Stimulated activated naive CD8-positive, alpha-beta T cell treated with anti-CD3 and anti-CD28 coated beads, Interleukin-15, amount 100 ng/mL, for 72 hours (primary cell): ENCODE measurements around the gene RBM20.

Experiments
- ATAC-seq: fragments of 150-1000 bp; cut with Tn5 transposase; 2 replicates; pipeline ENCODE4 v1.10.0; 2021; ENCODE audit warnings: mild to moderate bottlenecking, moderate library complexity
- DNase-seq, 2 donors: peaks; one replicate each; pipeline ENCODE4 v3.0.0; 2021 to 2022
- H3K27ac Mint-ChIP-seq, 2 donors: one replicate each; pipeline ENCODE4 v1.8.0; 2022; ENCODE audit warnings: mild to moderate bottlenecking in 2 of 2, mixed read lengths in 2 of 2, moderate library complexity in 2 of 2
- H3K27me3 Mint-ChIP-seq: one replicate; pipeline ENCODE4 v1.8.0; 2022; ENCODE audit warnings: mixed read lengths
- H3K4me1 Mint-ChIP-seq: one replicate; pipeline ENCODE4 v1.8.0; 2022; ENCODE audit warnings: mild to moderate bottlenecking, mixed read lengths
- H3K4me3 Mint-ChIP-seq, 2 donors: one replicate each; pipeline ENCODE4 v1.8.0; 2022; ENCODE audit warnings: mild to moderate bottlenecking in 2 of 2, mixed read lengths in 2 of 2, moderate library complexity in 1 of 2
- H3K9me3 Mint-ChIP-seq, 2 donors: one replicate each; pipeline ENCODE4 v1.8.0; 2022; ENCODE audit warnings: mixed read lengths in 2 of 2

RBM20 gene

DNA sequence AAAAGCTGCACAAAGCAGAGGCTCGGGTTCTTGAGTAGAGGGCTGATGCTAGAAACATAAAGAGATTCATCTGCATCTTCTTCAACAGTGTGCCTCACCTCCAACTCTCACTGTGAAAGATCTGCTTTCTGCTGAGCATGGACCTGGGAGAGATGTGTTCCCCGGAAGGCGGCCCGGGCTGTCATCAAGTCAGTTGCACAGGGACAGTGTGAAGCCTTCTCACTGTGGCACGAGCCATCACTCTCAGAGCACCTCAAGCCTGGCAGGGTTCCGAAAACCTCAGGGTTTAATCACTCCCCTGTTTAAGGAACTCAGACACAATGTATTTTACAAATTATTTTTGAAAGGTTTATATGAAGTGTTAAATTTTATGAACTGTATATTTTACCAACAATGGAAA is 98.7 kb downstream of the RBM20 start:
- no peak overlapping the region for H3K4me3 Mint-ChIP-seq
- DNase-seq = no peak
- peaks cover 13% of the 10 kb centered on the region for H3K27me3 Mint-ChIP-seq
- H3K4me1 Mint-ChIP-seq = peaks cover 62% of the 10 kb centered on the region
- no peak overlapping the region for H3K27ac Mint-ChIP-seq
- no peaks in the 10 kb centered on the region for H3K9me3 Mint-ChIP-seq
- ATAC-seq = no peak

DNA sequence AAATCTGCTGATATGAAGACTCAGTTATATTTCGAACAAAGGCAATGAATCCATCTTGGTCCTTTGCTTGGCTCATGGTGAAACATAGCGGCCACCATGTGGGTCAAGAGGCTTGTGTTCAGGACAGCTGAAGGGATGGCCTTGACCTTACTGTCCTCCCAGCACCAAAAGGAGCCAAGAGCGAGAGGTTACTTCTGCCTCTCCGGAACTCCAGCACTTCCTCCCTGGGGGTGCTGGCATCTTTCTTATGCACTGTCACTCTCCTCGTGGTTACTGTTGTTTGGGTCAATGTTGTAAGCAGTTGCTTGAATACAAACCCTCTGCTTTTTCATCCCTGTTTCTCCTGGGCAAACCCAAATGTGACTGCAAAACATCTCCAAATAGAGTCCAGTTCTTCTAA is 100.6 kb downstream of the RBM20 start:
- H3K4me3 Mint-ChIP-seq = no peak overlapping the region
- ATAC-seq (no peak), DNase-seq (no peak)
- H3K27me3 Mint-ChIP-seq = peaks cover 13% of the 10 kb centered on the region
- H3K4me1 Mint-ChIP-seq = peaks cover 68% of the 10 kb centered on the region
- peak overlapping the region in 1 of 2 donors; percentile 88 for H3K27ac Mint-ChIP-seq
- H3K9me3 Mint-ChIP-seq = peaks cover 19% of the 10 kb centered on the region in 2 donors

DNA sequence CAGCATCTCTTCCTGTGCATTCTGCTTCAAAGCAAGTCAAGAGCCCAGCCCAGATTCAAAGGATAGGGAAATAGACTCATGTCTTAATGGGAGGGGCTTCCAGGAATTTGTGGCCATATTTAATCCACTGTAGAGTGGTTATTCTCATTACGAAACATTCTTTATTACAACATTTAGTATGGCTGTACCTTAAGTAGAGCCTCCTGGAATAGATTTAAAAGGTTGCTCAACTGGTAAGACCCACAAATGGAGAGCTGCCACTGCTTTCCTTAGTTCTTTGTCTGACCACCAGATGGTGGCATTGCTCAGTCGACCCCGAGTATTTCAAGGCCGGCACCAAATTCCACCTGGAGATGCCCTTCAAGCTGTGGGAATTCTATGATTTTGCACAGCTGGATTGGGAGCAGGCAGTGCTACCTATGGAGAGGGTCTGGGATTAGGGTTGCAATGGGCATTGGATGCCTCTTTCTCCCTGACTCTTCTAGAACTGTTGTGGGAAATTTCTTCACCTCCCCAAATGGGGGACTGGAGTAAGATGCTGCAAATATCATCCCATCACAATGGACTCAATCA is 102.2 kb downstream of the RBM20 start:
- DNase-seq = peak; percentile 44 to 56
- H3K27ac Mint-ChIP-seq = peak overlapping the region in 1 of 2 donors; percentile 96
- peaks cover 12% of the 10 kb centered on the region for H3K27me3 Mint-ChIP-seq
- no peak overlapping the region for H3K4me3 Mint-ChIP-seq
- H3K9me3 Mint-ChIP-seq = peaks cover 19 to 20% of the 10 kb centered on the region in 2 donors
- ATAC-seq = no peak
- H3K4me1 Mint-ChIP-seq = peaks cover 73% of the 10 kb centered on the region

DNA sequence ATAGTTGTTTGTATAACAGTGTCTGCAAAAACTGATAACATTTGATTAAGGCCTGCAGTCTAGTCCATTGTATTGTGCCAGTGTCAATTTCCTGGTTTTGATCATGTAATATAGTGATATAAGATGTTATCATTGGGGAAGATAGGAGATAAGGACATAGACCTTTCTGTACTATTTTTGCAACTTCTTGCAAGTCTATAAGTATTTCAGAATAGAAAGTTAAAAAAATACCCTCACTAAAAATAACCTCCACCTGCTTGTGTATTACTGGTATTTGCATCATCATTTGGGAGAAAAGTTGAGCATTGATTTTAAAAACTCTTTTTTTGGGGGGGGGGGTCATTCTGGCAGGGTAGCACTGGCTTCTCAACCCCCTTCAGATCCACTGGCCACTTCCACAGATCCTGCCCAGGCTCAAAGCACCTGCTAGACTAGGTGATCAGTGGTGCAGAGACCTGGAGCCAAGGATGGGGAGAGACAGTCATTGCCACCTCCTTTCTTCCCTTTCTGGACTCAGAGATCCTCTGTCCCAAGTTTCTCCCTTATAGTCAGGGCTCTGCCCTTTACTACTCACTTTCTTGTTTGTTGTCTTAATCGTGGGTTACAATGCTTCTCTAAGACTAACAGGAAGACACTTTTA is 103.0 kb downstream of the RBM20 start:
- Mint-ChIP-seq H3K27ac (peak overlapping the region; percentile 95 to 96), H3K9me3 (peaks cover 19 to 20% of the 10 kb centered on the region in 2 donors), H3K4me1 (peaks cover 73% of the 10 kb centered on the region), H3K4me3 (peak overlapping the region; percentile 52 to 75), H3K27me3 (peaks cover 5% of the 10 kb centered on the region)
- DNase-seq = peak in 1 of 2 donors; percentile 30
- peak; percentile 5 for ATAC-seq

DNA sequence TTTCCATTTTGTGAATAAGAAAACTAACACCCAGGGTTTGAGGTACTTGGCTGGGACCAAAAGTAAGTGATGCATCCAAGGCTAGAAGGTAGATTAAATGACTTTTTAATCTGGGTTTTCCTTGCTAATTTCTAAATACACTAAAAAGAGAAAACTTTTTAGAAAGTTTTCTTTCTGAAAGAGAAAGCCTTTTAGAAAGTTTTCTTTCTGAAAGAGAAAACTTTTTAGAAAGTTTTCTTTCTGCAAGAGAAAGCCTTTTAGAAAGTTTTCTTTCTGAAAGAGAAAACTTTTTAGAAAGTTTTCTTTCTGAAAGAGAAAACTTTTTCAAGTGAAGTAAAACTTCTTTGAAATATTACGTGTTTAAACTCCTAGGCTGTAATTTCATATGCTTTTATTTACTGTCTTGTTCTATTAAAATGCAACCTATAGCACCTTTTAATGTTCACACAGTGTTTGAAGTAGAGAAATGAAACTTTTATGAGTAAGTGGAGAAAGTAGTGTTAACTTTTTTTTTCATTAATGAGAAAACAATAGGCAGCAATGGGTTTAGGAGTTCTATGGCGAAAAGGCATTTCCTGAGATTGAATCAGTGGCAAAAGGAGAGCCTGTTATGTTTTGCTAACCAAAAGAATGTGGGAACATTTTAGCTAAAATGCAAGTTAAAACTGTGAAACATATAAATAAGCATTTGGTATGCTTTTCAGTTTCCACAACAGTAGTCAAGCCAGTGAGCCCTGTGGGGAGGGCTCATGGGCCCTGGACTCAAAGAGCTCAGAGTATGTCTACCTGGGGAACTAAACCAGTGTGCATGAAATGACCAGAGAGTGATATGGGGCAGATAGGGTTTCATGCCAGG is 103.7 kb downstream of the RBM20 start:
- H3K27ac Mint-ChIP-seq = peak overlapping the region; percentile 95 to 96
- peak overlapping the region; percentile 56 to 75 for H3K4me3 Mint-ChIP-seq
- H3K4me1 Mint-ChIP-seq = peaks cover 73% of the 10 kb centered on the region
- peaks cover 19 to 20% of the 10 kb centered on the region in 2 donors for H3K9me3 Mint-ChIP-seq
- ATAC-seq (no peak), DNase-seq (peak in 1 of 2 donors; percentile 31)
- H3K27me3 Mint-ChIP-seq = no peaks in the 10 kb centered on the region

DNA sequence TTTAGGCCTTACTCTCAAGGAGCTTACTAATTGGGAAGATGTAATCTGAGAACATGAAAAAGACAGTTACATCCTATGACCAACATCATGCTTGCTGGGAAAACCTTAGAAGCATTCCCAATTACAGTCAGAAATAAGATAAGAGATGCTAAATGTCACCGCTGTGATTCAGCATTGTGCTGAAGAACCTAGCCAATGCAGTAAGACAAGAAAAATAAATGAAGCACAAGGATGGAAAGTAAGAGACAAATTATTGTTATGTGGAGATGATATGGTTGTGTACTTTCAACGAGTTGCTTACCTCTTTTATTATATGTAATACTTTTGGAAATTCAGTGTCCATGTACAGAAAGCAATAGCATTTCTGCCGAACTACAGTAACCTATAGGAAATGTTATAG is 104.8 kb downstream of the RBM20 start:
- H3K27me3 Mint-ChIP-seq = no peaks in the 10 kb centered on the region
- ATAC-seq (no peak), DNase-seq (no peak)
- peaks cover 80% of the 10 kb centered on the region for H3K4me1 Mint-ChIP-seq
- H3K27ac Mint-ChIP-seq = peak overlapping the region; percentile 28 to 91
- H3K9me3 Mint-ChIP-seq = peaks cover 19 to 20% of the 10 kb centered on the region in 2 donors
- H3K4me3 Mint-ChIP-seq = peak overlapping the region in 1 of 2 donors; percentile 75

DNA sequence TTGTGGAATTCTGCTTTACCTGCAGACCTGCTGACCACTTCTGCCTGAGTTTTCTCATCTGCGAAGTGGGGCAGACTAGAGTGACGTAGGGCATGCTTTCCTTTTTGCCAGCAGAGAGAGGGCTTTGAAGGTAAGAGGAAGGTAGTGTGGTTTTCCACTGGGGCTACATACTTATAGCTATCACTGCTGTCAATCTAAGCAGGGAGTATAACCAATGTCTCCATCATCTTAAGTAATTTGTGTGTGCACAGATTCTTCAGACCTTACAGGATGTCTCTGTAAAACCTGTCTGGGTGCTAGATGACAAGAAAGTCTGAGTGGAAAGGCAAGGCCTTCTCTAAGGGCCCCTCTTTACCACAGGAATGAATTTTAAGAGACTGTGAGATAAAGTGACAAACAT is 106.8 kb downstream of the RBM20 start:
- DNase-seq (no peak), ATAC-seq (peak; percentile 23)
- Mint-ChIP-seq H3K4me1 (peaks cover 85% of the 10 kb centered on the region), H3K27me3 (no peaks in the 10 kb centered on the region), H3K27ac (peak overlapping the region; percentile 93 to 96), H3K4me3 (peak overlapping the region; percentile 50 to 51), H3K9me3 (peaks cover 29 to 30% of the 10 kb centered on the region in 2 donors)

DNA sequence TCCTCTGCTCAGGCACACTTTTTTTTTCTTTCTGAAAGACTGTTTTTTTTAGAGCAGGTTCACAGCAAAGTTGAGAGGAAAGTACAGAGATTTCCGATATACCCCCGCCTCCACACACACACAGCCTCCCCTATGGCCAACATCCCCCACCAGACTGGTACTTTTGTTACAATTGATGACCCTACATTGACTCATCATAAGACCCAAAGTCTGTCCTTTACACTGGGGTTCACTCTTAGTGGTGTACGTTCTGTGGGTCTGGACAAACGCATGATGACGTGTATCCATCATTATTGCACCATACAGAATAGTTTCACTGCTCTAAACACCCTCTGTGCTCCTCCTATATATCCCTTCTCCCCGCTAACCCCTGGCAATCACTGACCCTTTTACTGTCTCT is 107.7 kb downstream of the RBM20 start:
- H3K27ac Mint-ChIP-seq = peak overlapping the region; percentile 93 to 96
- H3K4me3 Mint-ChIP-seq = peak overlapping the region; percentile 1 to 10
- H3K27me3 Mint-ChIP-seq = no peaks in the 10 kb centered on the region
- H3K4me1 Mint-ChIP-seq = peaks cover 83% of the 10 kb centered on the region
- DNase-seq (peak; percentile 50 to 75), ATAC-seq (peak; percentile 89)
- peaks cover 30 to 34% of the 10 kb centered on the region in 2 donors for H3K9me3 Mint-ChIP-seq

DNA sequence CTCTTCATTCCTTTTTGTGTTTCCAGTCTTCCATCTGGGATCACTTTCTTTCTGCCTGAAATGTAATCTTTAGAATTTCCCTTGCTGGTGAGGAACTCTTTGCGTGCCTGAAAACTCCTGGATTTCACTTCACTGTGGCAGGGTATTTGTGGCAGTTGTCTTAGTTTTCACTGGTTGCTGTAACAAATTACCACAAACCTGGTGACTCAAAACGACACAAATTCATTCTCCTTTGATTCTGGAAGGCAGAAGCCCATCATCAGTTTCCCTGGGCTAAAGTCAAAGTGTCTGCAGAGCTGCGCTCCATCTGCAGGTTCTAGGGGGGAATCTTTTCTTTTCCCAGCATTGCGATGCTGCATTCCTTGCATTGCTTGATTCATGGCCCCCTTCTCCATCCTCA is 109.3 kb downstream of the RBM20 start:
- Mint-ChIP-seq H3K27me3 (no peaks in the 10 kb centered on the region), H3K27ac (peak overlapping the region; percentile 81 to 95), H3K4me1 (peaks cover 71% of the 10 kb centered on the region), H3K9me3 (peaks cover 24 to 31% of the 10 kb centered on the region in 2 donors), H3K4me3 (peak overlapping the region; percentile 38 to 43)
- DNase-seq = peak in 1 of 2 donors; percentile 30
- no peak for ATAC-seq

DNA sequence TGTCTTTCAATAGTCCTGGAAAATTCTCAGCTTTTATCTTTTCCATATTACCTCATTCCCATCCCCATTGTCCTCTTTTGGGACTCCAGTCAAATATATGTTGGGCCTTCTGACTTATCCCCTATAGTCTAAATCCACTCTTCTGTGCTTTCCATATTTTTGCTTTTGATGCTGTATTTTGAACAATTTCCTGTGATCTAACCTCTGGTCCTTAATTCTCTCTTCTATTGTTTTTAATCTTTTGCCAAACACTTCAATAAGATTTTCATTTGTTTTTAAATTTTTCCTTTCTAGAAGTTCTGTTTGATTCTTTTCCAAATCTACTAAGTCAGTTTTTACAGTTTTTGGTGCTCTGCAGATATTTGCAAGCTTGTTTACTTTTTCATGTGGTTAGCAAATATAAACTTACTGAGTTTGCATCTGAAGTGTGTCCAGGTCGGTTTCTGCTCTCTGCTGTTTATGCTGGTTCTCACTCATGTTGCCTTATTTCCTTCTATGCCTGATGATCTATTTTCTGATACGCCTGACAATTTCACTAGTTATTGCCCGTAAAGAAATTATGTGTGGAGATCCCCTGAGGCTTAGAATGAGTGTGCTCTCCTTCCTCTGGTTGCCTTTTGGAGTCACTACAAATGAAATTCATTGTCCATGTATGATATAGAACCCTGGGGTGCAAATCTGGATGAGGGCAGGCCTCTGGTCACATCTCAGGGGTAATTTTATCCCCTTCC is 110.4 kb downstream of the RBM20 start:
- peak overlapping the region; percentile 14 to 65 for H3K4me3 Mint-ChIP-seq
- ATAC-seq = peak; percentile 41
- peaks cover 65% of the 10 kb centered on the region for H3K4me1 Mint-ChIP-seq
- H3K27me3 Mint-ChIP-seq = no peaks in the 10 kb centered on the region
- DNase-seq = no peak
- H3K27ac Mint-ChIP-seq = peak overlapping the region; percentile 27 to 90
- peaks cover 13 to 21% of the 10 kb centered on the region in 2 donors for H3K9me3 Mint-ChIP-seq

DNA sequence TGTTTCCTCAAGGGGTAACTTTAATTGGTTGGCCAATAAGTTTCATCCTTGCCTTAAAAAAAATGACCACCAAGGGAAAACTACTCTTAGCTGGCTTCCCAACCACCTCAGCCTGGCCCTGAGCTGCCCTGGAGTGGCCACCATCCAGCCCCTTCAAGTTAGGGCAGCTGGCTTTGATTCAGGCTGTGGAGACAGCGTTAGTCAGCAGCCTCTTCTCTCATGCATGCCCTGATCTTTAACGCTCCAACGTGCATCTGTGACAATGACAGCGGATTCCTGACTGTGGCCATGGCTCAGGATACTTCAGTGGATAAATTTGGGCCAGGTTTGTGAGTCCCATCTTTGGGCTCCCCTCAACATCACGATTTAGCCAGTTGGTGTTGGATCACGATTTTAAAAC is 111.6 kb downstream of the RBM20 start:
- ATAC-seq (no peak), DNase-seq (no peak)
- H3K4me3 Mint-ChIP-seq = no peak overlapping the region
- H3K27me3 Mint-ChIP-seq = no peaks in the 10 kb centered on the region
- peaks cover 11 to 17% of the 10 kb centered on the region in 2 donors for H3K9me3 Mint-ChIP-seq
- H3K4me1 Mint-ChIP-seq = peaks cover 57% of the 10 kb centered on the region
- no peak overlapping the region for H3K27ac Mint-ChIP-seq

DNA sequence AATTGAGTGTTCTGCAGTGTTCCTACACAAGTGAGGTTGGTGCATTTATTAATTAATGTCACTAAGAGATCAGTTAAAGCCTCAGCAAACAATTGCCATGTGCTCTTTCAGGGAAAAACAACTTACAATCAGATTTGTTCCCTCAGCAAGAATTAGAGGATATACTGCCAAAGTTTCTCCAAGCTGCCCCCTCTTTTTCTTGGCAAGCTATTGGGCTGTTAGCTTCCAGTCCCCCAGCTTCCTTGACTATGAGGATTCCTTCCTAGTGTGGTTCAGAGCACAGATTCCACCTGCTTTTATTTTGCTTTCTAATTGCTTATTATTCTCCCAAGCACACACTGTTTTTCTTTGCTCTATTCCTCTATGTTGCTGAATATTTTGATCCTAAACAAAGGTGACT is 112.7 kb downstream of the RBM20 start:
- H3K9me3 Mint-ChIP-seq = peaks cover 11 to 17% of the 10 kb centered on the region in 2 donors
- no peak for ATAC-seq
- H3K27me3 Mint-ChIP-seq = no peaks in the 10 kb centered on the region
- no peak for DNase-seq
- no peak overlapping the region for H3K27ac Mint-ChIP-seq
- peaks cover 46% of the 10 kb centered on the region for H3K4me1 Mint-ChIP-seq
- H3K4me3 Mint-ChIP-seq = no peak overlapping the region

DNA sequence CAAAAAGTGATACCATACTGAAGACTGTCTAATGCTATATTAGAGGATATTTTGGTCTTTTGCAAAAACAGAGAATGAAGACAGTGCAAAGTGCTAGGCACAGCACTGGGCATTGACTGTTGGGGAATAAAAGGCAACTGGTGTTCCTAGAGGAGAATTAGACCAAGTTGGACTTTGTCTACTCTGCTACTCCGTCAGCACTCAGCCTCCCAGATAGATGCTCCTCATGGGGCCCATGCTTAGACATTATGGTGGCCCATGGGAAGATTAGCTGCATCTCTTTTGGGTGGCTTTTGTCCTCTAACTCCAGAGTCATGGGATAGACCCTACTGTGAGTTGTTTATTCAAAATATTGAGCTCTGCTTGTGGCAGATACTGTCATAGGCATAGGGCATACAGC is 113.5 kb downstream of the RBM20 start:
- H3K9me3 Mint-ChIP-seq = peaks cover 11 to 17% of the 10 kb centered on the region in 2 donors
- H3K4me1 Mint-ChIP-seq = peaks cover 42% of the 10 kb centered on the region
- H3K4me3 Mint-ChIP-seq = no peak overlapping the region
- peaks cover 4% of the 10 kb centered on the region for H3K27me3 Mint-ChIP-seq
- ATAC-seq (no peak), DNase-seq (no peak)
- no peak overlapping the region for H3K27ac Mint-ChIP-seq

DNA sequence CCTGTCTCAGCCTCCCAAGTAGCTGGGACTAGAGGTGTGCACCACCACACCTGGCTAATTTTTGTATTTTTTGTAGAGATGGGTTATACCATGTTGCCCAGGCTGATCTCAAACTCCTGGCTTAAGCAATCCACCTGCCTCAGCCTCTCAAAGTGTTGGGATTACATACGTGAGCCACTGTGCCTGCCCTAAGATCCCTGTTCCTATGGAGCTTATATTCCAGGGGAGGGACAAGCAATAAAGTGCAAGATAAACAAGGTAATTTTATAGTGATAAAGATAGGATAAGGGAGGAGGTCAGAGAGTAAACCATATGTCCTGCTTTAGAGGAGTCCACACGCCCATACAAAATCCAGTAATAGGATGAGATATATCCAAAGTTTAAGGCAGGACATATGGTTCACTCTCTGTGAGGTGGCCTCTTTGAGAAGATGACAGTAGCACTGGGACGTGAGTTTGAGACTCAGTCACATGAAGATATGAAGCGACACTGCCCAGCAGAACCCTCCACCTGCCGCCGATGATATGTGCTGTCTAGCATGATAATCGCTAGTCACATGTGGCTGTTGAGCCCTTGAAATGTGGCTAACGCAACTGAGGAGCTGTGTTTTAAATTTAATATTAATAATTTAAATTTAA is 114.1 kb downstream of the RBM20 start:
- ATAC-seq = no peak
- Mint-ChIP-seq H3K4me3 (no peak overlapping the region), H3K27ac (no peak overlapping the region), H3K9me3 (peaks cover 11 to 17% of the 10 kb centered on the region in 2 donors), H3K4me1 (peaks cover 39% of the 10 kb centered on the region), H3K27me3 (peaks cover 6% of the 10 kb centered on the region)
- DNase-seq = no peak

DNA sequence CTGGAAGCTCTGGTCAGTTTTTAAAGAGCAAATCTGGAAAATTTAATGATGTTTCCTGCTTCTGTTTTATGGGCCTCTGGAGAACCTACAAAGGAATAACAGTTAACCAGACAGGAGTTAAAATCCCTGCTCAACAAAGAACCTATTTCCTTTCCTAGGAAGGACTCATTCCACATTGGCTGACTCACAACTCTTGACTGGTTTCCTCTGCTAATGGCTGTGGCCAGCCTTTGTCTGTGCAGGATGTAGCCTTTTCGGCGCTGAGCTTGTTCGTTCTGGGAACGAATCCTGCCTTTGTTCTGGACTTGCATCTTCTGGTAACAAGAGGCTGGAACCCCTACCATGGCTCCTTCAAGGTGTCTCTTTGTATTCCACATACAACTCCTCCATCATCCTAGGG is 114.8 kb downstream of the RBM20 start:
- no peak for DNase-seq
- no peak overlapping the region for H3K4me3 Mint-ChIP-seq
- H3K27ac Mint-ChIP-seq = no peak overlapping the region
- no peak for ATAC-seq
- H3K4me1 Mint-ChIP-seq = peaks cover 33% of the 10 kb centered on the region
- peaks cover 11 to 17% of the 10 kb centered on the region in 2 donors for H3K9me3 Mint-ChIP-seq
- peaks cover 6% of the 10 kb centered on the region for H3K27me3 Mint-ChIP-seq
